NB4 (cell line): Measurements from ENCODE around the gene ZIM2.

Experiments
- DNase-seq: peaks from one replicate; pipeline ENCODE4 v3.0.0; 2010; ENCODE audit warnings: low read depth
- H3K4me3 ChIP-seq: one replicate; pipeline ENCODE4 v1.5.1; 2011; ENCODE audit warnings: mild to moderate bottlenecking, low read depth, low read length, moderate library complexity
- CTCF ChIP-seq: IDR thresholded peaks from one replicate; pipeline ENCODE4 v1.5.1; 2012; ENCODE audit warnings: low read depth, low read length
- MAX ChIP-seq: IDR thresholded peaks from 2 replicates; pipeline ENCODE4 v1.6.1; 2011; ENCODE audit warnings: low read depth, low read length
- MYC ChIP-seq: IDR thresholded peaks from 2 replicates; pipeline ENCODE4 v1.6.1; 2011; ENCODE audit warnings: low read depth, low read length
- POLR2A ChIP-seq: IDR thresholded peaks from 2 replicates; pipeline ENCODE4 v1.6.1; 2011; ENCODE audit warnings: mild to moderate bottlenecking; ENCODE audit not compliant: insufficient read length; ENCODE audit errors: extremely low read depth

Gene ZIM2

GRCh38 chr19:56841193-56841543 is 642 bp upstream of the ZIM2 start:
- DNase-seq = no peak
- H3K4me3 ChIP-seq = no peak overlapping the region
- TF ChIP-seq CTCF = no peak
- TF ChIP-seq MYC = no peak
- TF ChIP-seq MAX = no peak
- no peak for TF ChIP-seq POLR2A

GRCh38 chr19:56839652-56840450 is 675 bp downstream of the ZIM2 start:
- no peak for DNase-seq

GRCh38 chr19:56838909-56839651 is 1.4 kb downstream of the ZIM2 start:
- H3K4me3 ChIP-seq = no peak overlapping the region
- no peak for TF ChIP-seq CTCF
- no peak for TF ChIP-seq MYC
- TF ChIP-seq MAX = no peak
- no peak for TF ChIP-seq POLR2A
- DNase-seq = no peak

More at GRCh38 chr19:56839652-56840450, 675 bp downstream of the ZIM2 start:
- H3K4me3 ChIP-seq = no peak overlapping the region
- TF ChIP-seq POLR2A (no peak), MYC (no peak), CTCF (no peak), MAX (no peak)

GRCh38 chr19:56838024-56838908 is 2.3 kb downstream of the ZIM2 start:
- H3K4me3 ChIP-seq = no peak overlapping the region
- no peak for DNase-seq
- no peak for TF ChIP-seq CTCF
- no peak for TF ChIP-seq POLR2A
- no peak for TF ChIP-seq MYC
- TF ChIP-seq MAX = no peak

GRCh38 chr19:56837492-56838023 is 3.0 kb downstream of the ZIM2 start:
- no peak for DNase-seq
- TF ChIP-seq POLR2A = no peak
- peak; percentile 10 for TF ChIP-seq CTCF
- H3K4me3 ChIP-seq = no peak overlapping the region
